ENCODE results near the gene KLHDC3.

DNA sequence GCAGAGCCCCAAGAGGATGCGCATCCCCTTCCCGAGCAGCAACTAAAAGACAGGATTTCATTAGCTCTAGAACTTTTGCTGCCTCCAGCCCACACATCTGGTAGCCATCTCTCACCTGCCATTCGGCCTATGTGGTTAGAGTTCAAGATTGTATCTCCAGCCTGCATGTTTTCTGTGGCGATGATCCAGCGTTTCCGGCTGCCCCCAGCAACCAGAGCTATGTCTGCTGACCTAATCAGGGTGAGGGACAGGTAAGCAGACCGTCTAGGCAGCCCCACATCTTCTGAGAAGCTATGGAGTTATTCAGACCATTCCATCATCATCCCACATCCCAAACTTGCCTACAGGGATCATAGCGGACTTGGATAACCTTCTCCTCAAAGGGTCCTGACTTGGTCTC, 41.9 kb downstream of the KLHDC3 start:
- TF ChIP-seq, protein P1, sequence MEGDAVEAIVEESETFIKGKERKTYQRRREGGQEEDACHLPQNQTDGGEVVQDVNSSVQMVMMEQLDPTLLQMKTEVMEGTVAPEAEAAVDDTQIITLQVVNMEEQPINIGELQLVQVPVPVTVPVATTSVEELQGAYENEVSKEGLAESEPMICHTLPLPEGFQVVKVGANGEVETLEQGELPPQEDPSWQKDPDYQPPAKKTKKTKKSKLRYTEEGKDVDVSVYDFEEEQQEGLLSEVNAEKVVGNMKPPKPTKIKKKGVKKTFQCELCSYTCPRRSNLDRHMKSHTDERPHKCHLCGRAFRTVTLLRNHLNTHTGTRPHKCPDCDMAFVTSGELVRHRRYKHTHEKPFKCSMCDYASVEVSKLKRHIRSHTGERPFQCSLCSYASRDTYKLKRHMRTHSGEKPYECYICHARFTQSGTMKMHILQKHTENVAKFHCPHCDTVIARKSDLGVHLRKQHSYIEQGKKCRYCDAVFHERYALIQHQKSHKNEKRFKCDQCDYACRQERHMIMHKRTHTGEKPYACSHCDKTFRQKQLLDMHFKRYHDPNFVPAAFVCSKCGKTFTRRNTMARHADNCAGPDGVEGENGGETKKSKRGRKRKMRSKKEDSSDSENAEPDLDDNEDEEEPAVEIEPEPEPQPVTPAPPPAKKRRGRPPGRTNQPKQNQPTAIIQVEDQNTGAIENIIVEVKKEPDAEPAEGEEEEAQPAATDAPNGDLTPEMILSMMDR (IDR thresholded peaks at IDR 0.05) = no peak
- no peak for TF ChIP-seq EZH2 (IDR thresholded peaks at IDR 0.05; ENCODE audit: borderline replicate concordance, insufficient read depth, low read depth, low read length, poor library complexity, severe bottlenecking)
